DOHH2 (cell line): Measurements from ENCODE around the gene ALKBH7.

Source experiments
- CTCF ChIP-seq: fragments of 200-600 bp; sonication (generic); IDR thresholded peaks from one replicate; pipeline ENCODE4 v1.5.1; 2014; ENCODE audit warnings: antibody characterized with exemption, mild to moderate bottlenecking, low read depth, low read length; ENCODE audit not compliant: poor library complexity, severe bottlenecking
- EZH2phosphoT487 ChIP-seq: fragments of 200-600 bp; sonication (generic); IDR thresholded peaks from 2 replicates; pipeline ENCODE4 v1.6.1; 2017; ENCODE audit warnings: borderline replicate concordance, mild to moderate bottlenecking, antibody characterized with exemption, low read length, moderate library complexity, mixed read lengths

- TF ChIP-seq CTCF (peak; percentile 25), EZH2phosphoT487 (no peak)
Observed at GRCh38 chr19:6340493-6341201, 31.9 kb upstream of the ALKBH7 start.
